Parathyroid adenoma (tissue), 2 donors: ENCODE results near the gene SLC38A4.

ENCODE experiments used
- H2AFZ ChIP-seq: fragments of 300-600 bp; sonication (generic); one replicate; pipeline ENCODE4 v1.7.0; 2017; ENCODE audit warnings: antibody characterized with exemption, mild to moderate bottlenecking
- H3K27ac ChIP-seq: fragments of 300-600 bp; sonication (generic); one replicate; pipeline ENCODE4 v1.7.0; 2017
- H3K27me3 ChIP-seq: fragments of 300-600 bp; sonication (generic); one replicate; pipeline ENCODE4 v1.7.0; 2017; ENCODE audit warnings: low read length; ENCODE audit not compliant: control insufficient read depth, insufficient read depth
- H3K36me3 ChIP-seq: fragments of 300-600 bp; sonication (generic); one replicate; pipeline ENCODE4 v1.7.0; 2017; ENCODE audit warnings: low read length; ENCODE audit not compliant: control insufficient read depth, insufficient read depth
- H3K4me1 ChIP-seq: fragments of 300-600 bp; sonication (generic); one replicate; pipeline ENCODE4 v1.7.0; 2017; ENCODE audit warnings: control low read depth
- H3K4me2 ChIP-seq: fragments of 300-600 bp; sonication (generic); one replicate; pipeline ENCODE4 v1.7.0; 2017; ENCODE audit warnings: low read length
- H3K4me3 ChIP-seq: fragments of 300-600 bp; sonication (generic); one replicate; pipeline ENCODE4 v1.7.0; 2017; ENCODE audit warnings: low read depth, low read length
- H3K79me2 ChIP-seq: fragments of 300-600 bp; sonication (generic); one replicate; pipeline ENCODE4 v1.7.0; 2017; ENCODE audit warnings: control low read depth
- H3K9ac ChIP-seq: fragments of 300-600 bp; sonication (generic); one replicate; pipeline ENCODE4 v1.7.0; 2017; ENCODE audit warnings: mild to moderate bottlenecking
- H3K9me3 ChIP-seq: fragments of 300-600 bp; sonication (generic); one replicate; pipeline ENCODE4 v1.7.0; 2017; ENCODE audit warnings: low read length; ENCODE audit not compliant: control insufficient read depth
- CTCF ChIP-seq: fragments of 300-600 bp; sonication (generic); IDR thresholded peaks from one replicate; pipeline ENCODE4 v1.7.0; 2017; ENCODE audit warnings: antibody characterized with exemption, mild to moderate bottlenecking
- donor health status: primary hyperparathyroidism.

Gene SLC38A4

GRCh38 chr12:46778415-46778814, 47.4 kb downstream of the SLC38A4 start:
- no peak overlapping the region for H2AFZ ChIP-seq
- no peaks in the 10 kb centered on the region for H3K79me2 ChIP-seq
- no peak for TF ChIP-seq CTCF
- no peaks in the 10 kb centered on the region for H3K9me3 ChIP-seq
- H3K4me2 ChIP-seq: no peak overlapping the region
- H3K9ac ChIP-seq: no peak overlapping the region
- H3K27ac ChIP-seq: no peak overlapping the region
- no peaks in the 10 kb centered on the region for H3K4me1 ChIP-seq
- H3K36me3 ChIP-seq: no peaks in the 10 kb centered on the region
- H3K4me3 ChIP-seq: no peak overlapping the region
- H3K27me3 ChIP-seq: no peaks in the 10 kb centered on the region

- H3K79me2 ChIP-seq: no peaks in the 10 kb centered on the region
- H3K27me3 ChIP-seq: no peaks in the 10 kb centered on the region
- H3K4me2 ChIP-seq: no peak overlapping the region
- no peak overlapping the region for H3K27ac ChIP-seq
- no peaks in the 10 kb centered on the region for H3K4me1 ChIP-seq
- no peak overlapping the region for H3K9ac ChIP-seq
- no peaks in the 10 kb centered on the region for H3K9me3 ChIP-seq
- H2AFZ ChIP-seq: no peak overlapping the region
- no peaks in the 10 kb centered on the region for H3K36me3 ChIP-seq
- TF ChIP-seq CTCF: no peak
- H3K4me3 ChIP-seq: no peak overlapping the region
Measured at GRCh38 chr12:46777587-46777986, 48.2 kb downstream of the SLC38A4 start.

- Histone ChIP-seq H3K4me1 (peaks cover 5% of the 10 kb centered on the region), H3K36me3 (no peaks in the 10 kb centered on the region), H2AFZ (no peak overlapping the region), H3K4me3 (no peak overlapping the region), H3K79me2 (no peaks in the 10 kb centered on the region), H3K4me2 (no peak overlapping the region), H3K9ac (no peak overlapping the region), H3K27ac (no peak overlapping the region), H3K27me3 (no peaks in the 10 kb centered on the region), H3K9me3 (no peaks in the 10 kb centered on the region)
- TF ChIP-seq CTCF: no peak
Measured at GRCh38 chr12:46775796-46776195, 50.0 kb downstream of the SLC38A4 start.

- no peak overlapping the region for H3K27ac ChIP-seq
- H2AFZ ChIP-seq: no peak overlapping the region
- no peak overlapping the region for H3K4me2 ChIP-seq
- H3K4me3 ChIP-seq: no peak overlapping the region
- no peak overlapping the region for H3K9ac ChIP-seq
- H3K79me2 ChIP-seq: no peaks in the 10 kb centered on the region
- H3K36me3 ChIP-seq: no peaks in the 10 kb centered on the region
- no peaks in the 10 kb centered on the region for H3K27me3 ChIP-seq
- TF ChIP-seq CTCF: no peak
- no peaks in the 10 kb centered on the region for H3K9me3 ChIP-seq
- peaks cover 5% of the 10 kb centered on the region for H3K4me1 ChIP-seq
Measured at GRCh38 chr12:46774322-46774633, 51.5 kb downstream of the SLC38A4 start.

- H3K9ac ChIP-seq: no peak overlapping the region
- no peaks in the 10 kb centered on the region for H3K9me3 ChIP-seq
- H3K4me1 ChIP-seq: peaks cover 5% of the 10 kb centered on the region
- H3K4me2 ChIP-seq: no peak overlapping the region
- no peak overlapping the region for H3K27ac ChIP-seq
- H3K79me2 ChIP-seq: no peaks in the 10 kb centered on the region
- no peak for TF ChIP-seq CTCF
- H2AFZ ChIP-seq: no peak overlapping the region
- H3K4me3 ChIP-seq: no peak overlapping the region
- H3K36me3 ChIP-seq: no peaks in the 10 kb centered on the region
- no peaks in the 10 kb centered on the region for H3K27me3 ChIP-seq
Measured at GRCh38 chr12:46773586-46774321, 52.0 kb downstream of the SLC38A4 start.
